HFFc6 (cell line): ENCODE results near the gene GATAD1. TPM values are rescaled to one million over a fixed set of nuclear protein-coding genes. Genes with fewer than 3 reads are reported as not detected.

Experiments
- DNase-seq: peaks from one replicate; pipeline ENCODE4 v3.0.0-alpha.2; 2018
- H3K27ac Mint-ChIP-seq: 2 replicates; pipeline ENCODE4 v1.8.0; 2020; ENCODE audit warnings: mild to moderate bottlenecking, mixed read lengths
- H3K27me3 Mint-ChIP-seq: 2 replicates; pipeline ENCODE4 v1.8.0; 2021; ENCODE audit warnings: mild to moderate bottlenecking, moderate library complexity, mixed read lengths; ENCODE audit not compliant: insufficient read depth
- H3K36me3 Mint-ChIP-seq: 2 replicates; pipeline ENCODE4 v1.8.0; 2021; ENCODE audit warnings: low read depth, mixed read lengths
- H3K4me1 Mint-ChIP-seq: 2 replicates; pipeline ENCODE4 v1.8.0; 2020; ENCODE audit warnings: low read depth, mixed read lengths
- H3K4me3 Mint-ChIP-seq: 2 replicates; pipeline ENCODE4 v1.8.0; 2020; ENCODE audit warnings: mild to moderate bottlenecking, moderate library complexity, mixed read lengths
- H3K9me3 Mint-ChIP-seq: 2 replicates; pipeline ENCODE4 v1.8.0; 2020; ENCODE audit warnings: mild to moderate bottlenecking, mixed read lengths
- long read RNA-seq: library from polyadenylated mRNA; unstranded; transcript quantifications from one replicate; pipeline ENCODE4 v2.0.0, GENCODE V29; 2019
- total RNA-seq, 6 experiments: library from RNA; stranded (reverse); fragmentation: NEBNext Ultra II Directional; extraction: Animal tissue kit (Norgen Biotek cat#: 25700); gene quantifications; 2 replicates in 1 of 6; 3 replicates in 5 of 6; pipeline ENCODE4 v1.2.3, GENCODE V29; 2021
- TF ChIP-seq, protein P1 (sequence below): fragments of 200-600 bp; sonication (generic); IDR thresholded peaks from 2 replicates; pipeline ENCODE4 v1.5.0; 2021; ENCODE audit warnings: antibody characterized with exemption, mild to moderate bottlenecking

The GATAD1 gene, protein sequence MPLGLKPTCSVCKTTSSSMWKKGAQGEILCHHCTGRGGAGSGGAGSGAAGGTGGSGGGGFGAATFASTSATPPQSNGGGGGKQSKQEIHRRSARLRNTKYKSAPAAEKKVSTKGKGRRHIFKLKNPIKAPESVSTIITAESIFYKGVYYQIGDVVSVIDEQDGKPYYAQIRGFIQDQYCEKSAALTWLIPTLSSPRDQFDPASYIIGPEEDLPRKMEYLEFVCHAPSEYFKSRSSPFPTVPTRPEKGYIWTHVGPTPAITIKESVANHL
- 10 to 100 TPM; 13.1 to 15.4 (median 13.8) TPM for total RNA-seq
- long read RNA-seq, partial matches to known transcripts: 1 of 4 reads
- long read RNA-seq, other reads (novel, unspliced or antisense): 1 of 4 reads

DNA sequence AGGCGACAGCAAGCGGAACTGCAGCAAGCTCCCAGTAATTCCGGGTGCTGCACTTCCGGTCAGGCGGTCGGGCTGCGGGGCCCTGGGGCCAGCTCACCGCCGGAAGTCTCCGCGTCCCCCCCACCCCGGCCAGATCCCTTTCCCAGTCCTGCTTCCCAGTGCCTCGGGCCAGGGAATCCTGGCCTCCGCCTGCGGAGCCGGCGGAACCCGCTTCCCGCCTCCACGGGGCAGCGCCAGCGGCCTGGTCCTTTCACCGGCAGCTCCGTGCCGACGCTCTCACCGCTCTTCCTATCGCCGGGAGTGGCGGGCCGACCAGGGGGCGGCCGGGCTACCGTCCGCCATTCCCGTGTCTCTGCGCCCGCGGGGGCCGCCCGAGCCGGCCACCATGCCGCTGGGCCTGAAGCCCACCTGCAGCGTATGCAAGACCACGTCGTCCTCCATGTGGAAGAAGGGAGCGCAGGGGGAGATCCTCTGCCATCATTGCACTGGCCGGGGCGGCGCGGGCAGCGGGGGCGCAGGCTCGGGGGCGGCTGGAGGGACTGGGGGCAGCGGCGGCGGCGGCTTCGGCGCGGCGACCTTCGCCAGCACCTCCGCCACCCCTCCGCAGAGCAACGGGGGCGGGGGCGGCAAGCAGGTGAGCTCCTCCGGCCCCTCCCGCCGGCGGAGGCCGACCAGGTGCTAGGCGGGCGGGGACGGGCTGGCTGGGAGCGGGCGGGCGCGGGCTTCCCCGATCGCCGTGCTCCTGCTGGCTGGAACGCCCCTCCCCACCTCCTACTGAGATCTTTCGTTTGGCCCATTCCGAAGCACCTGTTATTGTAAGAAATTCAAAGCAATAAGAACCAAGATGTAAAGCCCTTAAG, at the start of gene GATAD1:
Gene GATAD1, plus strand, starts transcription at position 138 of the 860 bp plus-strand sequence. Its CDS starts 248 bp downstream, at position 386.
- Mint-ChIP-seq H3K36me3 (peaks cover 7% of the 10 kb centered on the region), H3K4me3 (peak within 1 kb of the TSS; percentile 90), H3K27me3 (peaks cover 4% of the 10 kb centered on the region), H3K27ac (peak within 1 kb of the TSS; percentile 81), H3K9me3 (no peaks in the 10 kb centered on the region; the same call in 1 of the 2 replicates), H3K4me1 (peaks cover 13% of the 10 kb centered on the region)
- TF ChIP-seq, protein P1, sequence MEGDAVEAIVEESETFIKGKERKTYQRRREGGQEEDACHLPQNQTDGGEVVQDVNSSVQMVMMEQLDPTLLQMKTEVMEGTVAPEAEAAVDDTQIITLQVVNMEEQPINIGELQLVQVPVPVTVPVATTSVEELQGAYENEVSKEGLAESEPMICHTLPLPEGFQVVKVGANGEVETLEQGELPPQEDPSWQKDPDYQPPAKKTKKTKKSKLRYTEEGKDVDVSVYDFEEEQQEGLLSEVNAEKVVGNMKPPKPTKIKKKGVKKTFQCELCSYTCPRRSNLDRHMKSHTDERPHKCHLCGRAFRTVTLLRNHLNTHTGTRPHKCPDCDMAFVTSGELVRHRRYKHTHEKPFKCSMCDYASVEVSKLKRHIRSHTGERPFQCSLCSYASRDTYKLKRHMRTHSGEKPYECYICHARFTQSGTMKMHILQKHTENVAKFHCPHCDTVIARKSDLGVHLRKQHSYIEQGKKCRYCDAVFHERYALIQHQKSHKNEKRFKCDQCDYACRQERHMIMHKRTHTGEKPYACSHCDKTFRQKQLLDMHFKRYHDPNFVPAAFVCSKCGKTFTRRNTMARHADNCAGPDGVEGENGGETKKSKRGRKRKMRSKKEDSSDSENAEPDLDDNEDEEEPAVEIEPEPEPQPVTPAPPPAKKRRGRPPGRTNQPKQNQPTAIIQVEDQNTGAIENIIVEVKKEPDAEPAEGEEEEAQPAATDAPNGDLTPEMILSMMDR: peak; percentile 31
- peak; percentile 88 for DNase-seq

DNA sequence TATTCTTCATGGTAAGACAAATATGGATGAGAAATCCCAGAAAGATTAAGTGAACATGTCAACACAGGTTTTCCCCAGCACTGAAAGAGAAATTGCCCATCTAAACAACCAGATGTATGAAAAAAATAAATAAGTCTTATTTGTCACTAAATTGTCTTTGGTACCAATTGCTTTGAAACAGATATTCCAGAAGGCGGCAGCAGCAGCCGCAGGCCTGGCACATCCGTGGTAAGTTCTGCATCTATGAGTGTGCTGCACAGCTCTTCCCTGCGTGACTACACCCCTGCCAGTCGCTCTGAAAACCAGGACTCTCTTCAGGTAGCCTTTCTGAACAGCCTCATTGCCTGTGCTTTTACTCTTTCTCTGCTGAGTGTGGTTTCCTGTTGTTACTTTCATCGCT, 49.7 kb upstream of the GATAD1 start:
- TF ChIP-seq, protein P1: no peak
- H3K27me3 Mint-ChIP-seq: no peaks in the 10 kb centered on the region
- H3K27ac Mint-ChIP-seq: no peak overlapping the region
- peaks cover 3% of the 10 kb centered on the region for H3K4me1 Mint-ChIP-seq
- no peak overlapping the region for H3K4me3 Mint-ChIP-seq
- DNase-seq: no peak
- H3K36me3 Mint-ChIP-seq: peaks cover 10% of the 10 kb centered on the region; the same call in 1 of the 2 replicates
- H3K9me3 Mint-ChIP-seq: no peaks in the 10 kb centered on the region

GRCh38 chr7:92400013-92400412, 47.3 kb upstream of the GATAD1 start:
- Mint-ChIP-seq H3K27me3 (no peaks in the 10 kb centered on the region), H3K27ac (no peak overlapping the region), H3K36me3 (peaks cover 10% of the 10 kb centered on the region; the same call in 1 of the 2 replicates), H3K9me3 (no peaks in the 10 kb centered on the region), H3K4me1 (peaks cover 15% of the 10 kb centered on the region), H3K4me3 (no peak overlapping the region)
- TF ChIP-seq, protein P1: no peak
- DNase-seq: no peak

- TF ChIP-seq, protein P1: no peak
- Mint-ChIP-seq H3K27me3 (no peaks in the 10 kb centered on the region; the same call in 1 of the 2 replicates), H3K4me3 (no peak overlapping the region), H3K27ac (peak overlapping the region; percentile 52), H3K9me3 (no peaks in the 10 kb centered on the region), H3K4me1 (peaks cover 15% of the 10 kb centered on the region), H3K36me3 (peaks cover 10% of the 10 kb centered on the region; the same call in 1 of the 2 replicates)
- DNase-seq: peak; percentile 65
These were observed 44.1 kb upstream of the GATAD1 start for GRCh38 chr7:92402920-92403759.

- H3K9me3 Mint-ChIP-seq: no peaks in the 10 kb centered on the region
- no peak overlapping the region for H3K27ac Mint-ChIP-seq
- H3K4me1 Mint-ChIP-seq: peaks cover 15% of the 10 kb centered on the region
- no peak overlapping the region for H3K4me3 Mint-ChIP-seq
- peaks cover 4% of the 10 kb centered on the region; the same call in 1 of the 2 replicates for H3K36me3 Mint-ChIP-seq
- H3K27me3 Mint-ChIP-seq: no peaks in the 10 kb centered on the region; the same call in 1 of the 2 replicates
- TF ChIP-seq, protein P1: no peak
- no peak for DNase-seq
These were observed 43.6 kb upstream of the GATAD1 start for GRCh38 chr7:92403760-92404074.
